ENCODE measurements around the gene LIN52.
"Not testable (repeated sequence)": the region's sequence is repeated elsewhere in the genome, so short reads cannot be mapped to it uniquely, and the experiment has no call there.

LIN52 gene

GRCh38 chr14:74105381-74105780 lies 20.6 kb downstream of the LIN52 start:
- DNase-seq (ENCODE audit: low read depth in 4 of 4, low spot score in 1 of 4), result no peak

GRCh38 chr14:74109369-74109768 lies 24.6 kb downstream of the LIN52 start:
- DNase-seq (ENCODE audit: low read depth in 4 of 4, low spot score in 1 of 4), result no peak

GRCh38 chr14:74111395-74112216 lies 26.9 kb downstream of the LIN52 start:
- not testable (repeated sequence) for DNase-seq (ENCODE audit: low read depth in 4 of 4, low spot score in 1 of 4)

GRCh38 chr14:74125487-74125886 lies 40.7 kb downstream of the LIN52 start:
- not testable (repeated sequence) for DNase-seq (ENCODE audit: low read depth in 4 of 4, low spot score in 1 of 4)

GRCh38 chr14:74126315-74127013 lies 41.7 kb downstream of the LIN52 start:
- no peak for DNase-seq (ENCODE audit: low read depth in 4 of 4, low spot score in 1 of 4)

- DNase-seq (ENCODE audit: low read depth in 4 of 4, low spot score in 1 of 4), result no peak
These were observed 42.9 kb downstream of the LIN52 start for GRCh38 chr14:74127634-74128033.

- no peak for DNase-seq (ENCODE audit: low read depth in 4 of 4, low spot score in 1 of 4)
These were observed 49.2 kb downstream of the LIN52 start for GRCh38 chr14:74133833-74134481.

- no peak for DNase-seq (ENCODE audit: low read depth in 4 of 4, low spot score in 1 of 4)
These were observed 49.7 kb downstream of the LIN52 start for GRCh38 chr14:74134484-74134883.

- DNase-seq (ENCODE audit: low read depth in 4 of 4, low spot score in 1 of 4), result no peak
These were observed 50.7 kb downstream of the LIN52 start for GRCh38 chr14:74135426-74135825.

GRCh38 chr14:74140374-74140850 lies 55.7 kb downstream of the LIN52 start:
- DNase-seq (ENCODE audit: low read depth in 4 of 4, low spot score in 1 of 4), result no peak

- DNase-seq (ENCODE audit: low read depth in 4 of 4, low spot score in 1 of 4), result no peak
These were observed 56.9 kb downstream of the LIN52 start for GRCh38 chr14:74141703-74142102.

GRCh38 chr14:74142523-74142922 lies 57.8 kb downstream of the LIN52 start:
- no peak for DNase-seq (ENCODE audit: low read depth in 4 of 4, low spot score in 1 of 4)

GRCh38 chr14:74144789-74145188 lies 60.0 kb downstream of the LIN52 start:
- no peak for DNase-seq (ENCODE audit: low read depth in 4 of 4, low spot score in 1 of 4)

GRCh38 chr14:74147571-74147970 lies 62.8 kb downstream of the LIN52 start:
- no peak for DNase-seq (ENCODE audit: low read depth in 4 of 4, low spot score in 1 of 4)

- no peak for DNase-seq (ENCODE audit: low read depth in 4 of 4, low spot score in 1 of 4)
These were observed 63.9 kb downstream of the LIN52 start for GRCh38 chr14:74148705-74149104.

- DNase-seq (ENCODE audit: low read depth in 4 of 4, low spot score in 1 of 4), result no peak
These were observed 70.5 kb downstream of the LIN52 start for GRCh38 chr14:74155287-74155686.

GRCh38 chr14:74155749-74156148 lies 71.0 kb downstream of the LIN52 start:
- no peak for DNase-seq (ENCODE audit: low read depth in 4 of 4, low spot score in 1 of 4)

- no peak for DNase-seq (ENCODE audit: low read depth in 4 of 4, low spot score in 1 of 4)
These were observed 76.0 kb downstream of the LIN52 start for GRCh38 chr14:74160763-74161162.

GRCh38 chr14:74161526-74162158 lies 76.9 kb downstream of the LIN52 start:
- no peak for DNase-seq (ENCODE audit: low read depth in 4 of 4, low spot score in 1 of 4)

- no peak for DNase-seq (ENCODE audit: low read depth in 4 of 4, low spot score in 1 of 4)
These were observed 85.2 kb downstream of the LIN52 start for GRCh38 chr14:74169906-74170305.

- no peak for DNase-seq (ENCODE audit: low read depth in 4 of 4, low spot score in 1 of 4)
These were observed 91.6 kb downstream of the LIN52 start for GRCh38 chr14:74176400-74176793.
